NCI-H1092 (cell line): ENCODE results near the gene PEX16.

Experiments
- DNase-seq: peaks from one replicate; lab custom pipeline; 2025; lab: John Stamatoyannopoulos, UW

Gene PEX16

GRCh38 chr11:45930951-45931570, 13.4 kb upstream of the PEX16 start:
- no peak for DNase-seq

GRCh38 chr11:45930031-45930794, 12.5 kb upstream of the PEX16 start:
- peak; percentile 83 for DNase-seq

DNA sequence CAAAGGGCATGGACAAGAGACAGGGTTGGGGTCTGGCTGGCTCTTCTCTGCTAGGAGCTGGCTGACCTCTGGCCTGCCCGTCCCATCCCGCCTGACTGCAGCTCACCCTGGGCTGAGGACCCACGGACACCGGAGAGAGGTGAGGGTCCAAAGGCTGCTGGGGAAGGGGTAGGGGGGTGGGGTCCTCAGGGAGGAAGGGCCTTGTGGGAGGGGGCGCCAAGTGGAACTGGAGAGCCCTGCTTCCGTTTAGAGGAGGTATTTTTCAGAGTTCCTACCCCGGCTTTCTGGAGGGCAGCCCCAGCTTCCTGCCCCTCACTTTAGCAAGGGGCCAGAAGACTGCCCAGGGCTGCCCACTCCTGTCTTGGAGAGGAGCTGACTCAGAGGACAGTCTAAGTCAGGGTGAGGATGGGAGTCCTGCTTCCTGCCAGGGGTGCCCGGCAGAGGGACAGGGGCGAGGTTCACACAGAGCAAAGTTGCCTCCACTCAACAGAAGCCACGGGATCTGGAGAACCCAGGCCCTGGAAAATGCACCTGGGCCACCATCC, 11.9 kb upstream of the PEX16 start:
- no peak for DNase-seq

DNA sequence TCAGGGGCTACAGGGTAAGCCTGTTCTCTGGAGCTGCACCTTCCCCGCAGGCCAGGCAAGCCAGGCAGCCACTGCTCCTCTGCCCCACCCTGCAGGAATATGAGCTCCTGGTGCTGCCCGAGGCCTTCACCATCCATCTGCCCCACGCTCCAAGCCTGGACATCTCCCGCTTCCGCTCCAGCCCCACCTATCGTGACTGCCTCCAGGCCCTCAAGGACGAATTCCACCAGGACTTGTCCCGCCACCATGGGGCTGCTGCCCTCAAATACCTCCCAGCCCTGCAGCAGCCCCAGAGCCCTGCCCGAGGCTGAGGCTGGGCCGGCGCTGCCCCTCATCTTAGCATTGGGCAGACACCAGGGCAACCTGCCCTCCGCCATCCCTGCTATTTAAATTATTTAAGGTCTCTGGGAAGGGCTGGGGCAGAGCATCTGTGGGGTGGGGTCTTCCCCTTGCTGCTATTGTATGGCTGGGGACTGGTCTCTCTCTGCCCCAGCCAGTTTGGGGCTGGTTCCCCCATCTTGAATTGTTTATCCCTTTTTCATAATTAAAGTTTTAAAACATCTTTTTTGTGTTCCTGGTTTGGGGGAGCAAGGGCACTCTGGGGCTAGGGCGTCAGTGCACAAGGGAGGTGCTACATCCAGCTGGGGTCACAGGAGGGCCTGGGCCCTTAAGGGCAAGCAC, 11.0 kb upstream of the PEX16 start:
- no peak for DNase-seq

DNA sequence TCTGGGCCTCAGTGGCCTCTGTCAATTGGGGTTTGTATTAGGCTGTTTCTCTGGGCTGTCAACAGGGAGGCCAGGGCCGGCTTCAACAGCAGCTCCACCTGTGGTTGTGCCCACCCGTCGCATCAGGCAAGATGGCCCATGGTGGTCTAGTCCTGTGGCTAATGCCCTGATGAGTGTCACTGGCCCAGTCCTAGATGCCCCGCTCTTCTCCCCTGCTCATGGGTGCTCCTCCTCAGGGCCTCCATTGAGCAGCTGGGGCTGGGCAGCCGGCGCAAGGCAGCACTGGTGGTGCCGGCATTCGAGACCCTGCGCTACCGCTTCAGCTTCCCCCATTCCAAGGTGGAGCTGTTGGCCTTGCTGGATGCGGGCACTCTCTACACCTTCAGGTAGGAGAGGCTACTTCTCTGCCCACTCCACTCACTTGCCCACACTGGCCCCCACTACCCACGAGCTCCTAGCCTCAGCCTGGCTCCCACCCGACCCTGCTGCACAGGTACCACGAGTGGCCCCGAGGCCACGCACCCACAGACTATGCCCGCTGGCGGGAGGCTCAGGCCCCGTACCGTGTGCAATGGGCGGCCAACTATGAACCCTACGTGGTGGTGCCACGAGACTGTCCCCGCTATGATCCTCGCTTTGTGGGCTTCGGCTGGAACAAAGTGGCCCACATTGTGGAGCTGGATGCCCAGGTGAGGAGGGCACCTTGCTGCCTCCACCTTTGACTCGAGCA, 10.2 kb upstream of the PEX16 start:
- DNase-seq = no peak

DNA sequence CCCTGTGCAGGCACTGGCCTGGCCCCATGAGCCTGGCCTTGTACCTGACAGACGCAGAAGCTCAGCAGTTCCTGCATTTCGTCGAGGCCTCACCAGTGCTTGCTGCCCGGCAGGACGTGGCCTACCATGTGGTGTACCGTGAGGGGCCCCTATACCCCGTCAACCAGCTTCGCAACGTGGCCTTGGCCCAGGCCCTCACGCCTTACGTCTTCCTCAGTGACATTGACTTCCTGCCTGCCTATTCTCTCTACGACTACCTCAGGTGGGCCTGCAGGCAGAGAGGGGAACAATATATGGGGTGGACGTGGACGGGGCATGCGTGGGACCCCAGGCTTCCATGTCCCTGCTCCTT, 9.6 kb upstream of the PEX16 start:
- DNase-seq = no peak

DNA sequence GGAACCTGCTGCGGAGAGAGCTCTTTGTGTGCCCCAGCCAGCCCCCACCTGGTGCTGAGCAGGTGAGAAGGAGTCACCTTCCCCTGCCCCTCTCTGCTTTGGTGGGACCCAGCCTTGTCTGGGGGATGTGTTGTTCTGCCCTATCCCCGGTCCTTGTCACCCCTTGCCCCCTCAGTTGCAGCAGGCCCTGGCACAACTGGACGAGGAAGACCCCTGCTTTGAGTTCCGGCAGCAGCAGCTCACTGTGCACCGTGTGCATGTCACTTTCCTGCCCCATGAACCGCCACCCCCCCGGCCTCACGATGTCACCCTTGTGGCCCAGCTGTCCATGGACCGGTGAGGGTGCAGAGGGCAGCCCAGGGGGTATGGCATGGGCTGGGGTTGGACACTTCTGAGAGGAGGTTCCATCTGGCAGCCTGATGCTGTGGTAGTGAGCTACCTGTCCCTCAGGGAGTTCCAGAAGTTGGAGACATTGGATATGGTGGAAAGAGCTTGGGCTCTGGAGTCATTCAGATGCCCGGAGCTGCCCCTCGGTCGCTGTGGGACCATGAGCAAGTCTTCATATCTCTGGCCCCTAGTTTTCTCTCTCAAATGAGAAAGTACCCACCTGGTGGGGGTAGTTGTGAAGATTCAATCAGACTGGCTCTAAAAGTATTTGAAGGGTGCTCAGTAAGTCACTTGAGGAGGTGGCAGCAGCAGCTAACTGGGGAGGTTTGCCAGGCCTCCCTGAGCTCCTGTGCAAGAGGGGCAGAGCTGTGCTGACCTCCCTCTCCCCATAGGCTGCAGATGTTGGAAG, 9.1 kb upstream of the PEX16 start:
- DNase-seq = no peak

GRCh38 chr11:45926001-45926401, 8.3 kb upstream of the PEX16 start:
- DNase-seq = no peak

DNA sequence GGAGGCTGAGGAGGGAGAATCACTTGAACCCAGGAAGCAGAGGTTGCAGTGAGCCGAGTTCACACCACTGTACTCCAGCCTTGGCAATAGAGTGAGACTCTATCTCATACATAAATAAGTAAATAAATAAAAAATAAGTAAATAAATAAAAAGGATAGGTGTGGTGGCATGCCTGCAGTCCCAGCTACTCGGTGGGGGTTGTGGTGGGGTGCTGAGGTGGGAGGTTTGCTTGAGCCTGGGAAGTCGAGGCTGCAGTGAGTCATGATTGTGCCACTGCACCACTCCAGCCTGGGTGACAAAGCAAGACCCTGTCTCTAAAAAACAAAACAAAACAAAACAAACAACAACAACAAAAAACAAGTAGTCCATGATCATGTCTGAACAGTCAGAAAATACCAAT, 7.9 kb upstream of the PEX16 start:
- no peak for DNase-seq

DNA sequence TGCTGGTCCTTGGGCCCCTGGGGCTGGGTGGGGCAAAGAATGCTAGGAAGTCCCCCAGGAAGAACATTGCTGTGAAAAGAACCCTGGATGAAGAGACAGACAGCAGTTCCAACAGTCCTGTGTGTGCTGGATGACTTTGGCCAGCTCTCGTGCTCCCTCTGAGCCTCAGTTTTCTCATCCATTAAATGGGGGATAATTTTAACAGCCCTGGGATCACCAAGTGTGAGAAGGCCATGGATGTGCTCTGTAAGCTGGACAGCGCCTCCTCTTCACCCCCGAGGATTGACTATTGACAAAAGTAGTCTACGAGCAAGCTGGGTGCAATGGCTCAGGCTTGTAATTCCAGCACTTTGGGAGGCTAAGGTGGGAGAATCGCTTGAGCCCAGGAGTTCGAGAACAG, 7.2 kb upstream of the PEX16 start:
- no peak for DNase-seq

GRCh38 chr11:45924036-45924915, 6.6 kb upstream of the PEX16 start:
- DNase-seq = no peak

DNA sequence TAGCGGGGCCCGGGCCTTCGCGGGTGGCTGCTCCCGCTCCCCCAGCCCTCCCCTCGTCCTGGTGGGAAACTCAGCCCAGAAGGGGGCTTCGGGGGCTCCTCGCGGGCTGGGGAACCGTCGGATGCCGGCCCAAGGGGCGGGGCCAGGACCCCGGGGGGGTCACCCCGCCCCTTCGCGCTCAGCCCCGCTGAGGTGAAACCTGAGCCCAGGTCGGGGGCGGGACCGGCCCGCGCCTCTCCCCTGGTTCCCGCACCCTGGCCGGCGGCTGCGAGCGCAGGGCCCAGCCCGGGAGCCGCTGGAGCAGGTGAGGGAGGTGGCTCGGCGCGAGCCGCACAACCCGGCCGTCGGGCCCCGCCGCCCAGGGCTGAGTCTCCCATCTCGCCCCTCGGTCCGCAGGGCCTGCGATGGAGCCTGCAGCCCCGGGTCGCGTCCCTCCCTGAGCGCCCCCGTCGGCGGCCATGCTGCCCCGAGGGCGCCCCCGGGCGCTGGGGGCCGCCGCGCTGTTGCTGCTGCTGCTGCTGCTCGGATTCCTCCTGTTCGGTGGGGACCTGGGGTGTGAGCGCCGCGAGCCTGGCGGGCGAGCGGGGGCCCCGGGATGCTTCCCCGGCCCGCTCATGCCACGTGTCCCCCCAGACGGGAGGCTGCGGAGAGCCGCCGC, 4.9 kb upstream of the PEX16 start, which contains the start of gene LARGE2:
Gene LARGE2, plus strand, starts transcription at position 232 of the 658 bp plus-strand sequence. Its CDS starts 227 bp downstream, at position 459.
- no peak for DNase-seq

DNA sequence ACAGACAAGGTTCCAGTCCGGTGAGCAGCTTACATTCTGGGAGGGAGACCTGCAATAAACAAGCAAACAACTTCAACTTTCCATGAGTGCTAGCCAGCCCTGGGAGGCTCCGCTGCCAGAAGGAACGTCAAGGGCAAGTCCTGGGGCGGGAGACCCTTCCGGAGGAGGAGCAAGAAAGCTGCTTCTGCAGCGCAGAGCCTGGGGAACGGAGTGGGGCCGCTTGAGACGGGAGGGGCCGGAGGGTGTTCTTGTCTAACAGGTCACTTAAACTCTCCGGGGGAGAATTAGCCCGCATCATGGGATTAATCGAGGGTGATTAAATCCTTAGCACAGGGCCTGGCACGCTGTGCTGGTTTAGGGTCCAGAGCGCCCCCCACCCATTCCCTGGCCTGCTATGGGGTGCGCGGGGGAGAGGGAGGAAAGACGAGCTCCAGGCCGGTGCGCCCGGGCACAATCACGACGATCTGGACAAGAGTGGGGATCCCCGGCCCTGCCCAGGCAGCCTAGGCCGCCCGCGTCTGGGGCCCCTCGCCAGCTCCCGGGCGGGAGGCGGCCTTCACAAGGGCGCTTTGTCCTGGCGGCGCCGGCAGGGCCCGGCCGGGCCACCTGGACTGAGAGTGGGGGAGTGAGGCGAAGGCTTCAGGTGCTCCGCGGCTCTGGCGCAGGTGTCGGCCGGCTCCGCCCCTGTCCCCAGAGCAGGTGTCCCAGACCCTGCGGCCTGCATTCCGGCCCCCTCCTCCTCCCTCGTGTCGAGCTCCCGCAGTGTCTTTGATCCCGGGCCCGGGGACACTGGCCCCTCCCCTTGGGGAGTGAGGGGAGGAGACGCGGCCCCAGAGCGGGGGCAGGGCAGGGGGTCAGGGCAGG, 4.1 kb upstream of the PEX16 start:
- no peak for DNase-seq

GRCh38 chr11:45920531-45921477, 3.1 kb upstream of the PEX16 start:
- no peak for DNase-seq

DNA sequence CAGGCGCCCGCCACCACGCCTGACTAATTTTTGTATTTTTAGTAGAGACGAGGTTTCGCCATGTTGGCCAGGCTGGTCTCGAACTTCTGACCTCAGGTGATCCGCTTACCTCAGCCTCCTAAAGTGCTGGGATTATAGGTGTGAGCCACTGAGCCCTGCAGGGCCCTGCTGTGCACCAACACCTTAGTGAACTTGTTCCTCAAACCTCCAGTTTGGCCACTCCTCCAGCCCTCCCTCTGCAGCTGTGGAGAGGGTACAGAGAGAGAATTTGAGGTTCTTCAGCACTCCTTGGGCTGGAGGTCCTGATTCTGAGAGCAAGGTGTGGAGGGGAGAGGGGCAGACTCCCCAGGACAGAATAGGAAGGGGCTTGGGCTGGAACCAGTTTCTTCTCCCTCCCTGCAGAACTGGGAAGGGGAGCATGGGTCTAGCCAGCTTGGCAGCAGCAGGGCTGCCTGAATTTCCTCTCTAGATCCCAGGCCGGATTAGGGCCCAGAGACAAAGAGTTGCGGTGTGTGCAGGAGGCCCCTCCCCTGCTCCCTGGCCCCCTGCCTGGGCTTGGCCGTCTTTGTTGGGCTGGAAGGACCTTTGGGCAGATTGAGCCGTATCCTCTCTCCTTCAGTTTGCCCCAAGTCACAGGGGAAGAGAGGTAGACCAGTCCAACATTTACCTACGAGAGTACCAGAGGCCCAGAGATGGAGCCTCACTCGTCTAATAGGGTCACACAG, 2.3 kb upstream of the PEX16 start:
- no peak for DNase-seq

GRCh38 chr11:45918962-45919675, 1.4 kb upstream of the PEX16 start:
- DNase-seq = no peak
